Activated CD8-positive, alpha-beta T cell treated with anti-CD3 and anti-CD28 coated beads, Interleukin-2, amount 10 ng/mL, durations not matched to agents 7 days and 5 days (primary cell): ENCODE results near the gene SPAG9. TPM values are rescaled to one million over a fixed set of nuclear protein-coding genes. Genes with fewer than 3 reads are reported as not detected.
A peak's percentile ranks its signal among the peaks of the same experiment; 100 is the strongest.

Experiments
- ATAC-seq: fragments of 150-1000 bp; cut with Tn5 transposase; one replicate; pipeline ENCODE4 v1.10.0; 2021; ENCODE audit warnings: moderate library complexity
- CTCF ChIA-PET: fragments of 350-600 bp; sonication (Branson Sonifier 250); formaldehyde crosslinking; loops from one replicate; lab custom pipeline; 2021; ENCODE audit warnings: antibody characterized with exemption; lab: Charles Lee
- POLR2A ChIA-PET: fragments of 350-600 bp; sonication (Branson Sonifier 250); formaldehyde crosslinking; loops from one replicate; lab custom pipeline; 2021; ENCODE audit warnings: antibody characterized with exemption; lab: Charles Lee
- DNase-seq: peaks from one replicate; pipeline ENCODE4 v3.0.0-alpha.2; 2020
- H3K27ac Mint-ChIP-seq: one replicate; pipeline ENCODE4 v1.8.0; 2021; ENCODE audit warnings: mild to moderate bottlenecking, mixed read lengths
- H3K27me3 Mint-ChIP-seq: one replicate; pipeline ENCODE4 v1.8.0; 2021; ENCODE audit warnings: low read depth, mixed read lengths
- H3K36me3 Mint-ChIP-seq: one replicate; pipeline ENCODE4 v1.8.0; 2021; ENCODE audit warnings: low read depth, mixed read lengths
- H3K4me1 Mint-ChIP-seq: one replicate; pipeline ENCODE4 v1.8.0; 2021; ENCODE audit warnings: low read depth, mixed read lengths
- H3K4me3 Mint-ChIP-seq: one replicate; pipeline ENCODE4 v1.8.0; 2021; ENCODE audit warnings: mild to moderate bottlenecking, mixed read lengths
- H3K9me3 Mint-ChIP-seq: one replicate; pipeline ENCODE4 v1.8.0; 2022; ENCODE audit warnings: mixed read lengths; ENCODE audit not compliant: insufficient read depth
- total RNA-seq, 2 experiments: library from RNA; stranded (reverse); gene quantifications; one replicate each; pipeline ENCODE4 v1.2.3, GENCODE V29; 2021

The SPAG9 gene
- total RNA-seq, 2 experiments from 2014 or later: 39.2 to 42.1 TPM

- peaks cover 17% of the 10 kb centered on the region for H3K36me3 Mint-ChIP-seq
- H3K4me1 Mint-ChIP-seq: peaks cover 4% of the 10 kb centered on the region
- ATAC-seq (no peak), DNase-seq (no peak)
- no peak overlapping the region for H3K27ac Mint-ChIP-seq
- H3K9me3 Mint-ChIP-seq: no peaks in the 10 kb centered on the region
- CTCF ChIA-PET: interaction anchor here (1.7 kb wide), 1 partner anchor 118 kb away, joined by 5 read pairs; the partner anchor contains the start of gene NME1
- POLR2A ChIA-PET: no interaction called here
- no peaks in the 10 kb centered on the region for H3K27me3 Mint-ChIP-seq
- H3K4me3 Mint-ChIP-seq: no peak overlapping the region
These were observed 85.2 kb downstream of the SPAG9 start for GRCh38 chr17:51035431-51035830.

GRCh38 chr17:51034800-51035199 lies 85.9 kb downstream of the SPAG9 start:
- DNase-seq (no peak), ATAC-seq (no peak)
- peaks cover 11% of the 10 kb centered on the region for H3K4me1 Mint-ChIP-seq
- no peaks in the 10 kb centered on the region for H3K27me3 Mint-ChIP-seq
- no peak overlapping the region for H3K27ac Mint-ChIP-seq
- no peak overlapping the region for H3K4me3 Mint-ChIP-seq
- POLR2A ChIA-PET: no interaction called here
- H3K36me3 Mint-ChIP-seq: peaks cover 21% of the 10 kb centered on the region
- H3K9me3 Mint-ChIP-seq: no peaks in the 10 kb centered on the region
- CTCF ChIA-PET: interaction anchor here (1.7 kb wide), 1 partner anchor 119 kb away, joined by 5 read pairs; the partner anchor contains the start of gene NME1

- no peak overlapping the region for H3K27ac Mint-ChIP-seq
These were observed 87.8 kb downstream of the SPAG9 start for GRCh38 chr17:51032850-51033249.

GRCh38 chr17:51029568-51030463 lies 90.9 kb downstream of the SPAG9 start:
- Mint-ChIP-seq H3K27ac (peak overlapping the region; percentile 90), H3K36me3 (peaks cover 21% of the 10 kb centered on the region), H3K4me3 (peak overlapping the region; percentile 77), H3K4me1 (peaks cover 27% of the 10 kb centered on the region), H3K9me3 (no peaks in the 10 kb centered on the region), H3K27me3 (no peaks in the 10 kb centered on the region)
- ChIA-PET POLR2A (interaction anchor here (0.5 to 1.1 kb wide), 3 partner anchors 25 to 104 kb away, joined by 3 read pairs; no protein-coding TSS in a partner anchor), CTCF (interaction anchor here (0.9 to 3.3 kb wide), 3 partner anchors 16 to 123 kb away, joined by 3 to 15 read pairs (median 3); partner anchors contain the start of gene NME1)
- DNase-seq (no peak), ATAC-seq (peak; percentile 77)

More at GRCh38 chr17:51032850-51033249, 87.8 kb downstream of the SPAG9 start:
- DNase-seq: no peak
- ChIA-PET CTCF (interaction anchor here (1.9 to 2.2 kb wide), 2 partner anchors 24 to 32 kb away, joined by 5 to 7 read pairs; no protein-coding TSS in a partner anchor), POLR2A (no interaction called here)
- H3K27me3 Mint-ChIP-seq: no peaks in the 10 kb centered on the region
- ATAC-seq: no peak
- H3K36me3 Mint-ChIP-seq: peaks cover 22% of the 10 kb centered on the region
- peaks cover 24% of the 10 kb centered on the region for H3K4me1 Mint-ChIP-seq
- no peaks in the 10 kb centered on the region for H3K9me3 Mint-ChIP-seq
- H3K4me3 Mint-ChIP-seq: no peak overlapping the region

GRCh38 chr17:51029142-51029541 lies 91.5 kb downstream of the SPAG9 start:
- DNase-seq (no peak), ATAC-seq (no peak)
- POLR2A ChIA-PET: no interaction called here
- H3K4me3 Mint-ChIP-seq: peak overlapping the region; percentile 77
- H3K27me3 Mint-ChIP-seq: no peaks in the 10 kb centered on the region
- H3K27ac Mint-ChIP-seq: peak overlapping the region; percentile 90
- H3K4me1 Mint-ChIP-seq: peaks cover 27% of the 10 kb centered on the region
- CTCF ChIA-PET: interaction anchor here (1.1 to 3.3 kb wide), 2 partner anchors 72 to 124 kb away, joined by 3 to 15 read pairs; partner anchors contain the start of gene NME1
- no peaks in the 10 kb centered on the region for H3K9me3 Mint-ChIP-seq
- H3K36me3 Mint-ChIP-seq: peaks cover 21% of the 10 kb centered on the region

GRCh38 chr17:51028176-51028863 lies 92.3 kb downstream of the SPAG9 start:
- no peak for ATAC-seq
- no peak overlapping the region for H3K4me3 Mint-ChIP-seq
- DNase-seq: no peak
- POLR2A ChIA-PET: no interaction called here
- H3K4me1 Mint-ChIP-seq: peaks cover 27% of the 10 kb centered on the region
- peaks cover 21% of the 10 kb centered on the region for H3K36me3 Mint-ChIP-seq
- no peaks in the 10 kb centered on the region for H3K27me3 Mint-ChIP-seq
- H3K27ac Mint-ChIP-seq: no peak overlapping the region
- CTCF ChIA-PET: interaction anchor here (1.0 to 1.1 kb wide), 2 partner anchors 23 to 71 kb away, joined by 3 read pairs; no protein-coding TSS in a partner anchor
- no peaks in the 10 kb centered on the region for H3K9me3 Mint-ChIP-seq

- no peak for DNase-seq
- Mint-ChIP-seq H3K4me1 (no peaks in the 10 kb centered on the region), H3K36me3 (peaks cover 8% of the 10 kb centered on the region), H3K9me3 (no peaks in the 10 kb centered on the region), H3K27me3 (no peaks in the 10 kb centered on the region), H3K4me3 (no peak overlapping the region), H3K27ac (no peak overlapping the region)
- ChIA-PET POLR2A (no interaction called here), CTCF (no interaction called here)
- no peak for ATAC-seq
These were observed 102.1 kb downstream of the SPAG9 start for GRCh38 chr17:51018541-51018940.

- ChIA-PET POLR2A (no interaction called here), CTCF (interaction anchor here (0.6 to 1.0 kb wide), 4 partner anchors 14 to 136 kb away, joined by 3 to 5 read pairs (median 3); partner anchors contain the start of gene NME1)
- DNase-seq (no peak), ATAC-seq (no peak)
- Mint-ChIP-seq H3K27me3 (no peaks in the 10 kb centered on the region), H3K27ac (no peak overlapping the region), H3K4me1 (no peaks in the 10 kb centered on the region), H3K9me3 (no peaks in the 10 kb centered on the region), H3K36me3 (peaks cover 8% of the 10 kb centered on the region), H3K4me3 (no peak overlapping the region)
These were observed 103.4 kb downstream of the SPAG9 start for GRCh38 chr17:51017270-51017669.

- Mint-ChIP-seq H3K36me3 (peaks cover 8% of the 10 kb centered on the region), H3K4me1 (no peaks in the 10 kb centered on the region), H3K9me3 (no peaks in the 10 kb centered on the region), H3K4me3 (no peak overlapping the region), H3K27me3 (no peaks in the 10 kb centered on the region), H3K27ac (no peak overlapping the region)
- ATAC-seq (no peak), DNase-seq (no peak)
- ChIA-PET POLR2A (no interaction called here), CTCF (no interaction called here)
These were observed 104.6 kb downstream of the SPAG9 start for GRCh38 chr17:51016099-51016498.

- Mint-ChIP-seq H3K27ac (no peak overlapping the region), H3K4me3 (no peak overlapping the region), H3K36me3 (peaks cover 8% of the 10 kb centered on the region), H3K9me3 (no peaks in the 10 kb centered on the region), H3K4me1 (no peaks in the 10 kb centered on the region), H3K27me3 (no peaks in the 10 kb centered on the region)
- no peak for DNase-seq
- no peak for ATAC-seq
- ChIA-PET POLR2A (interaction anchor here (1.2 kb wide), 1 partner anchor 10 kb away, joined by 3 read pairs; no protein-coding TSS in a partner anchor), CTCF (interaction anchor here (0.6 to 2.2 kb wide), 5 partner anchors 9 to 163 kb away, joined by 3 to 17 read pairs (median 10); partner anchors contain the start of gene NME1)
These were observed 105.5 kb downstream of the SPAG9 start for GRCh38 chr17:51015145-51015558.

- Mint-ChIP-seq H3K9me3 (no peaks in the 10 kb centered on the region), H3K36me3 (peaks cover 5% of the 10 kb centered on the region), H3K27me3 (no peaks in the 10 kb centered on the region), H3K4me3 (no peak overlapping the region), H3K27ac (no peak overlapping the region), H3K4me1 (no peaks in the 10 kb centered on the region)
- ATAC-seq: no peak
- ChIA-PET CTCF (interaction anchor here (1.6 to 2.2 kb wide), 4 partner anchors 13 to 162 kb away, joined by 4 to 17 read pairs (median 10); partner anchors contain the start of gene NME1), POLR2A (interaction anchor here (1.2 kb wide), 1 partner anchor 9 kb away, joined by 3 read pairs; no protein-coding TSS in a partner anchor)
- no peak for DNase-seq
These were observed 106.5 kb downstream of the SPAG9 start for GRCh38 chr17:51014129-51014528.
